Mucosa of rectum (tissue), 2 donors: ENCODE data around the gene AVL9.

ENCODE experiments used
- H3K27ac ChIP-seq, 2 donors: one replicate each; pipeline ENCODE4 v1.7.0; 2013; ENCODE audit warnings: inconsistent platforms in 2 of 2, low read depth in 2 of 2, low read length in 2 of 2
- H3K27me3 ChIP-seq, 2 donors: one replicate each; pipeline ENCODE4 v1.7.0; 2013; ENCODE audit warnings: low read length in 2 of 2; ENCODE audit not compliant: control insufficient read depth in 2 of 2, insufficient read depth in 2 of 2
- H3K36me3 ChIP-seq, 2 donors: one replicate each; pipeline ENCODE4 v1.7.0; 2013; ENCODE audit warnings: low read length in 2 of 2; ENCODE audit not compliant: control insufficient read depth in 2 of 2, insufficient read depth in 2 of 2
- H3K4me1 ChIP-seq, 2 donors: one replicate each; pipeline ENCODE4 v1.7.0; 2013; ENCODE audit warnings: low read length in 2 of 2, mild to moderate bottlenecking in 1 of 2; ENCODE audit not compliant: control insufficient read depth in 2 of 2, insufficient read depth in 2 of 2
- H3K4me3 ChIP-seq, 2 donors: one replicate each; pipeline ENCODE4 v1.7.0; 2013; ENCODE audit warnings: low read length in 2 of 2
- H3K9ac ChIP-seq, 2 donors: one replicate each; pipeline ENCODE4 v1.7.0; 2013; ENCODE audit warnings: low read length in 2 of 2, low read depth in 1 of 2, mild to moderate bottlenecking in 1 of 2
- H3K9me3 ChIP-seq, 2 donors: one replicate each; pipeline ENCODE4 v1.7.0; 2013; ENCODE audit warnings: low read length in 2 of 2; ENCODE audit not compliant: control insufficient read depth in 2 of 2
- donor health status: healthy.
- donor health status: Normal muscosa, but diverticular disease.

The AVL9 gene

DNA sequence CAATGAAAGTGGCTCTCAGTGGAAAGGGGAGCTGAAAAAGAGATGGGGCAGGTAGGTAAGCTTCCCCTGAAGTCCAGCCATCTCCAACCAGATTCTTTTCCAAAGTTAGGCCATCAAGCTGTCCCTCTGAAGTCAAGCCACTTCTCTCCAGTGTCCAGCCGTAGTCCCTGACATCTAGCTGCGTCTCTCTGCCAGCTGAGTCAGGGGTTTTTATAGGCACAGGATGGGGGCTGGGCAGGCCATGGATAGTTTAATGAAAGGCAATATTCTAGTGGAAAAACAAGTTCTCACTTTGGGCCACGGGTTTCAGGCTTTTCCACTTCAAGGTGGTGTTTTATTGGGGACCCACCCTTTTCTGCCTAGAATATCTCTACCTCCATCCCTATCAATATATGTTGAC lies 36.8 kb downstream of the AVL9 start:
- H3K27ac ChIP-seq: no peak overlapping the region
- H3K36me3 ChIP-seq: peaks cover 0 to 7% of the 10 kb centered on the region in 2 donors
- no peak overlapping the region for H3K4me3 ChIP-seq
- peaks cover 0 to 4% of the 10 kb centered on the region in 2 donors for H3K4me1 ChIP-seq
- H3K9me3 ChIP-seq: no peaks in the 10 kb centered on the region
- no peaks in the 10 kb centered on the region for H3K27me3 ChIP-seq
- no peak overlapping the region for H3K9ac ChIP-seq

DNA sequence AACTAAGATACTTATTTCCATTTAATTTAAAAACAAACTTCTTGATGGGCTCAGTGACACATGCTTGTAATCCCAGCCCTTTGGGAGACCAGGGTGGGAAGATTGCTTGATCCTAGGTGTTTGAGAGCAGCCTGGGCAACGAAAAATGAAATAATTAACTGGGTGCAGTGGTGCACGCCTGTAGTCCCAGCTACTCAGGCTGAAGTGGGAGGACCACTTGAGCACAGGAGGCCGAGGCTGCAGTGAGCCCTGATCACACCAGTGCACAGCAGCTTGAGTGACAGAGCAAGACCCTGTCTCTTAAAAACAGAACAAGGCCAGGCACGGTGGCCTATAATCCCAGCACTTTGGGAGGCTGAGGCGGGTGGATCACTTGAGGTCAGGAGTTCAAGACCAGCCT lies 37.4 kb downstream of the AVL9 start:
- Histone ChIP-seq H3K9ac (no peak overlapping the region), H3K9me3 (no peaks in the 10 kb centered on the region), H3K36me3 (peaks cover 0 to 7% of the 10 kb centered on the region in 2 donors), H3K27ac (no peak overlapping the region), H3K4me3 (no peak overlapping the region), H3K4me1 (peaks cover 0 to 4% of the 10 kb centered on the region in 2 donors), H3K27me3 (no peaks in the 10 kb centered on the region)

DNA sequence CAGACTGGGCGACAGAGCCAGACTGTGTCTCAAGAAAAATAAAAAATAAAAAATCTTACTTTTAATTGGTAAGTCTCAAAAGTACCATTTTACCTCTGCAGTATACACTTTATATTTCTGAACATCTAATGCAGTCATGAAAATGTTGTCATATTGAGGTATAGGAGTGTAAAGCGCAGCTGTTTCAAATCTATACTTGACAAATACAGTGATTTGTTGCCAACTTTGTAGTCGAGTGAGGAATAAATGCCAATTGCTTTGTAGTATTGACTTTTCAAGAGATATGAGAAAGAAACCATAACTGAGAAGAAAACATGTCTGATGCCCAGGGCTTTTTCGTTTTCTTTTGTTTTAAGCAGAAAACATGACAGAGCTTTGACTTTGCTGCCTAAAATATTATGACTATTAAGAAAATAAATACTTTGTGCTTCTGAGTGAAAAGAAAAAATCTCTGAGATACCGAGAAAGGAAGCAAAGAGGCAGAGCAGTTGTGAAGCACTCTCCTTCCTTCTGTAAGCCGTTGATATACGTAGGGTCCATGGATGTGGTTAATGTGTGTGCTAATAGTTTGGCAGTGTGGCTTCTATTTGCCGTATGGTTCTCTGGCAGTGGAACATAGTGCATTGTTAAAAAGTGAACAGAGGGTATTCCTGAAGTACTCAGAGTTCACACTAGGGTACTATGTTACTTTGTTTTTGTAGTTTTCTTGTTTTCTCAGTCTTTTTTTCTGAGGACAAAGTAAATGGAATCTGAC lies 38.2 kb downstream of the AVL9 start:
- Histone ChIP-seq H3K4me1 (peaks cover 0 to 4% of the 10 kb centered on the region in 2 donors), H3K4me3 (no peak overlapping the region), H3K27ac (no peak overlapping the region), H3K9me3 (no peaks in the 10 kb centered on the region), H3K9ac (no peak overlapping the region), H3K27me3 (no peaks in the 10 kb centered on the region), H3K36me3 (peaks cover 0 to 7% of the 10 kb centered on the region in 2 donors)

DNA sequence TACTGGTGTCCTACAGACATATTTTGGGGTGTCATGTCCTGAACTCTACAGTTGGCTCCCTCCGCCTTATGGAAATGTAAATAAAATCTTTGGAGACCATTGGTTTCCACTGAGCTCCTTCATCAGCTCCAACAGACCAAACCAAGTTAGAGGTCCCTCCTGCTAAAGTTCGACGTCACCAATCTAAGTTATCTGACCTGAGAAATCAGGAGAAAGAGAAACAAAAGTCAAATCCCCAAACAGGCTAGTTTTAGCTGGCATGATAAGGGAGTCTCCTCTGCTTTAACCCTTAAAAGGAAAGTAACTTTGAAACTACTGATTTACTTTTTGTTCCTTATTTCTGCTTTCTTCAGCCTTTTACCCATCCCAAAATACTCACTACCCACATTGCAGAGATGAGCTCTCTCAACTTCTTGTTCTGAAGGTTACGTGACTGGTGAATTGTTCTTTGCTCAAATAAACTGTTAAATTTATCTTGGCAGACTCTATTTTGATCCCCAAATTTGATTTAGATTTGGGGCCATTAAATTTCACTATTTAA lies 39.9 kb downstream of the AVL9 start:
- H3K9me3 ChIP-seq: no peaks in the 10 kb centered on the region
- peaks cover 0 to 4% of the 10 kb centered on the region in 2 donors for H3K4me1 ChIP-seq
- no peak overlapping the region for H3K4me3 ChIP-seq
- H3K36me3 ChIP-seq: peaks cover 0 to 7% of the 10 kb centered on the region in 2 donors
- H3K27ac ChIP-seq: no peak overlapping the region
- H3K27me3 ChIP-seq: no peaks in the 10 kb centered on the region
- no peak overlapping the region for H3K9ac ChIP-seq

DNA sequence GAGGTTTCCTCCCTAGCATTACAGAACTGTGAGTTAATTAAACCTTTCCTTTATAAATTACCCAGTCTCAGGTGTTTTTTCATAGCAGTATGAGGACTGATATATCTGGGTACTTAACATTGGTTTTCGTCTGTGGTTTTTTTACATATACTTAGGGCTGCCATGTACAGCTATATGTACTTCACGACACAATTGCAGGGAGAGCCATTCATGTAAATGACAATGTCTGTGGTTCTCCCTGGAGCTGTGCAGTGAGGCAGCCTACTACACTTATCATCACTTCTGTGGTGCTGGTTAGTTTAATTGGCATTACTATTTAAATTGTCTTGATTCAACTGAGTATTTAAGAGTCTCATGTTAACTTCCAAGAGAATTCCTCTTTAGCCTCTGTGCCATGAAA lies 40.7 kb downstream of the AVL9 start:
- H3K9ac ChIP-seq: no peak overlapping the region
- H3K9me3 ChIP-seq: no peaks in the 10 kb centered on the region
- peaks cover 0 to 7% of the 10 kb centered on the region in 2 donors for H3K36me3 ChIP-seq
- H3K4me1 ChIP-seq: peaks cover 0 to 4% of the 10 kb centered on the region in 2 donors
- no peak overlapping the region for H3K27ac ChIP-seq
- H3K4me3 ChIP-seq: no peak overlapping the region
- H3K27me3 ChIP-seq: no peaks in the 10 kb centered on the region

DNA sequence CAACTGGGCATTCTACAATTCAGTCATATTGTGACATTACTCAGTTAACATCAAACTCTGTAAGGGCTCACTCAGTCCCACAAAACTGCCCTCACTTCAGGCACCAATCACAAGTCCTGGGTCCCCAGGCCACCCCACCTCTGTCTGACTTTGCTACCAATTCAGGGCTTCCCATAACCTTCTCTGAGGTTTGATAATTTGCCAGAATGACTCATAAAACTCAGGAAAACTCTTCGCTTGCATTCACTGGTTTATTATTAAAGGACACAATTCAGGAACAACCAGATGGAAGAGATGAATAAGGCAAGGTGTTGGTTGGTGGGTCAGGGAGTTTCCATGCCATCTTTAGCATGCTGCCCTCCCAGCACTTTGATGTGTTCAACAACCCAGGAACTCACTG lies 41.3 kb downstream of the AVL9 start:
- no peak overlapping the region for H3K9ac ChIP-seq
- peaks cover 0 to 3% of the 10 kb centered on the region in 2 donors for H3K36me3 ChIP-seq
- H3K9me3 ChIP-seq: no peaks in the 10 kb centered on the region
- H3K4me3 ChIP-seq: no peak overlapping the region
- no peak overlapping the region for H3K27ac ChIP-seq
- no peaks in the 10 kb centered on the region for H3K27me3 ChIP-seq
- peaks cover 0 to 2% of the 10 kb centered on the region in 2 donors for H3K4me1 ChIP-seq

DNA sequence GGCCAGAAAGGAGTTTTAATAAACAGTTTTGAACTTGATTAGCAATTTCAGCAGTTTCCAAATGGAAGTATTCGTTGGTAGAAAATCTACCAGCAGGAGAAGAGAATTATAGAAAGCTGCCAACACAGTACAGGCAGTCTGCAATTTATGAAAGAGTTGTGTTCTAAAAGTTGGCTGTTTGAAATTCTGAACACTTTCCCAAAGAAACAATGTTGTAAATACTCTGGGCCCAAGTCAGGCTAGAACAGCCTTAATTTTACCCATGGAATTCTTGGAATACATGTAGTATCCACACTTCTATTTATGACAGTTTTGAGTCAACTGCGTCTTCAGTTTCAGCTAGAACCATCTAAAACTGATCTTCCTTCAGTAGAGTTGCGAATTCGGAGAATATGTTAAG lies 42.5 kb downstream of the AVL9 start:
- Histone ChIP-seq H3K4me1 (no peaks in the 10 kb centered on the region), H3K27ac (no peak overlapping the region), H3K36me3 (no peaks in the 10 kb centered on the region), H3K9me3 (no peaks in the 10 kb centered on the region), H3K4me3 (no peak overlapping the region), H3K9ac (no peak overlapping the region), H3K27me3 (no peaks in the 10 kb centered on the region)

DNA sequence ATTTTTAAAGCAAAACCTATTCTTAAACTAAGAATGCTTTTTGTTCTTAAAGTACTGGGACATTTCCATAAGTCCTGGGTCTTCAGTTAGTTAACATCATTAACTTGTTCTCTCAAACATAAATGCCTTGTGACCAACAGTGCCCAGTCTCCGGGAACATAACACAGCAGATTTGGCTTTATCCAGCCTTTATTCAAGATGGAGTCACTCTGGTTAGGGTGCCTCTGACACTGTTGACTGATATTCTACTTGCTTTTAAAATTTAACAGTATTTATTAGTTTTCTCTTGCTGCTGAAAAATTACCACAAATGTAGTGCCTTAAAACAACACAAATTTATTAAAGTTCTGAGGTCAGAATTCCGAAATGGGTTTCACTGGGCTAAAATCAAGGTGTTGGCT lies 44.1 kb downstream of the AVL9 start:
- H3K36me3 ChIP-seq: peaks cover 3 to 5% of the 10 kb centered on the region in 2 donors
- no peak overlapping the region for H3K4me3 ChIP-seq
- no peaks in the 10 kb centered on the region for H3K4me1 ChIP-seq
- H3K27ac ChIP-seq: no peak overlapping the region
- H3K9ac ChIP-seq: no peak overlapping the region
- no peaks in the 10 kb centered on the region for H3K27me3 ChIP-seq
- no peaks in the 10 kb centered on the region for H3K9me3 ChIP-seq

DNA sequence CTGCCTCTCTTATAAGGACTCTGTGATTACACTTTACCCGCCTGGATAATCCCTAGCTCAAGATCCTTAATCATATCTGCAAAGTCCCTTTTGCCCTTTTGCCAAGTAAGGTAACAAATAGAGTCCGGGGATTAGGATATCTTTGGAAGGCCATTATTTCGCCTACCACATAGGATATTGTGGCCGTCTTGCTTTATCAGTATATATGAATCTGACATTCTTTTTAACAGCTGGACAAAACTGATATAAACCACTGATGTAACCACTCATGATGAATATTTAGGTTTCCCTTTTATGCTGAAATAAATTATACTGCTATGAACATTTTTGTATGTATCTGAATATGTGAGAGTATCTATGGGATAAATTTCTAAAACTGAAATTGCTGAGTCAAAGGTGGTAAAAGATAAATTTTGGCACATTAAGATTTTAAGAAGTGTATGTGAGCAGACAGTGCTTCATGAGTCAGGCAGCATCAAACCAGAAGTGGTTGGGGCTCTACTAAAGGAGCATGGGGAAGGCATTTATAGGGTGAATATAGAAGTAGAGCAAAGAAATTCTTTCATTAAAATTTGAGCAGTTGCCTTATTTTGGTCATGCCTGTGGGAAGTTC lies 44.7 kb downstream of the AVL9 start:
- H3K4me3 ChIP-seq: no peak overlapping the region

DNA sequence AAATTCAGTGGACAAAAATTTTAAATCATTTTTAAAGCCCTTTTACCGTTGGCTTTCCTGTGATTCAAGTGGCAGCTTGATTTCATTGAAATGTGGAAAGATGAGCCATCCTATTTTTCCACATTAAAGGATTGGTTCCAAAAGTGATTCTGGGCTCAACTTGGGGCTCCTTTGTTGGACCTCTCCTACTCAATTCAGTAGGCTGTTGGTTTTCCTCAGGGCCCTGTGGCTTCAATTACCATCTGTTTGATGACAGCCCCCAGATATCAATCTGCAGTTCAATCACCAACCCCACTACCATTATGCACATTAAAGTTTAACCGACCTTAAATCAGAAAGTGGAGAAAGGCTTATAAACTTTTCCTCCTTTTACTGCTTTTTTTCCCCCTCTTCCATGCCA lies 47.3 kb downstream of the AVL9 start:
- Histone ChIP-seq H3K27ac (no peak overlapping the region), H3K9ac (no peak overlapping the region), H3K4me3 (no peak overlapping the region), H3K36me3 (peaks cover 9 to 12% of the 10 kb centered on the region in 2 donors), H3K27me3 (no peaks in the 10 kb centered on the region), H3K9me3 (no peaks in the 10 kb centered on the region), H3K4me1 (no peaks in the 10 kb centered on the region)

More for the DNA sequence above, 44.7 kb downstream of the AVL9 start:
- Histone ChIP-seq H3K4me1 (no peaks in the 10 kb centered on the region), H3K9me3 (no peaks in the 10 kb centered on the region), H3K9ac (no peak overlapping the region), H3K27ac (no peak overlapping the region), H3K36me3 (peaks cover 3 to 5% of the 10 kb centered on the region in 2 donors), H3K27me3 (no peaks in the 10 kb centered on the region)
